Bronchial epithelial cell (primary cell): ENCODE measurements around the gene SLC52A3. TPM values are rescaled to one million over a fixed set of nuclear protein-coding genes. Genes with fewer than 3 reads are reported as not detected.

Source experiments
- DNase-seq: peaks from one replicate; pipeline ENCODE4 v3.0.0-alpha.2; 2010; ENCODE audit warnings: low read depth
- FAIRE-seq: peaks from 2 replicates; lab custom pipeline; 2011; peaks lifted over from hg19 to GRCh38; lab: Jason Lieb, UNC
- H3K27me3 ChIP-seq: 2 replicates; pipeline ENCODE4 v1.5.1; 2011; ENCODE audit warnings: low read length; ENCODE audit not compliant: control insufficient read depth, insufficient read depth
- H3K36me3 ChIP-seq: 2 replicates; pipeline ENCODE4 v1.5.1; 2011; ENCODE audit warnings: low read length; ENCODE audit not compliant: control insufficient read depth, insufficient read depth
- H3K4me3 ChIP-seq: 2 replicates; pipeline ENCODE4 v1.5.1; 2011; ENCODE audit warnings: mild to moderate bottlenecking, low read depth, low read length, control low read depth
- total RNA-seq: library from RNA; depleted of rRNA; stranded (reverse); fragments of >200 nt; gene quantifications from 2 replicates; pipeline ENCODE4 v1.2.1, GENCODE V29; 2014
- TF ChIP-seq, protein P1 (sequence below): IDR thresholded peaks from 2 replicates; pipeline ENCODE4 v1.5.1; 2011; ENCODE audit warnings: mild to moderate bottlenecking, moderate library complexity, low read length, control low read depth, inconsistent platforms; ENCODE audit not compliant: insufficient read depth, severe bottlenecking

Gene SLC52A3
- total RNA-seq, 1 donor from 2014 or later, result 0.53 TPM

DNA sequence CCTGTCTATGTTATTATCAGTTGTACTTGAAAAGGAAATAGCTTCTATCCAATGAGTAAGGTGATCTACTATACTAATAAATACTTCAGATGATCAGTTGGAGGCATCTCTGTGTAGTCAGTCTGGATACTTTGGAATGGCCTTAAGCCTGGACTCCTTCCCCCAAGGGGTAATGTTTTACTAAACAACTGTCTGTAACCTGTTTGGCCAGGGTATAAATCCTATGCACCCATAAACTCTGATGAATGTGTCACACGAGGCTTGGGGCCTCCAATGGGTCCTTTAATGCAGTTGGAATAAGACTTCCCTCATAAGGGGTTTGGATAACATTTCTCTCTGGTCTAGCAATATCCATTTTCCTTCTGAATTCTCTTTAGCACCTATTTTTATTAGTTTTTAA, 19.5 kb upstream of the SLC52A3 start:
- no peaks in the 10 kb centered on the region for H3K27me3 ChIP-seq
- FAIRE-seq, result no peak
- no peak for DNase-seq
- TF ChIP-seq, protein P1, sequence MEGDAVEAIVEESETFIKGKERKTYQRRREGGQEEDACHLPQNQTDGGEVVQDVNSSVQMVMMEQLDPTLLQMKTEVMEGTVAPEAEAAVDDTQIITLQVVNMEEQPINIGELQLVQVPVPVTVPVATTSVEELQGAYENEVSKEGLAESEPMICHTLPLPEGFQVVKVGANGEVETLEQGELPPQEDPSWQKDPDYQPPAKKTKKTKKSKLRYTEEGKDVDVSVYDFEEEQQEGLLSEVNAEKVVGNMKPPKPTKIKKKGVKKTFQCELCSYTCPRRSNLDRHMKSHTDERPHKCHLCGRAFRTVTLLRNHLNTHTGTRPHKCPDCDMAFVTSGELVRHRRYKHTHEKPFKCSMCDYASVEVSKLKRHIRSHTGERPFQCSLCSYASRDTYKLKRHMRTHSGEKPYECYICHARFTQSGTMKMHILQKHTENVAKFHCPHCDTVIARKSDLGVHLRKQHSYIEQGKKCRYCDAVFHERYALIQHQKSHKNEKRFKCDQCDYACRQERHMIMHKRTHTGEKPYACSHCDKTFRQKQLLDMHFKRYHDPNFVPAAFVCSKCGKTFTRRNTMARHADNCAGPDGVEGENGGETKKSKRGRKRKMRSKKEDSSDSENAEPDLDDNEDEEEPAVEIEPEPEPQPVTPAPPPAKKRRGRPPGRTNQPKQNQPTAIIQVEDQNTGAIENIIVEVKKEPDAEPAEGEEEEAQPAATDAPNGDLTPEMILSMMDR, result no peak
- H3K4me3 ChIP-seq, result no peak overlapping the region
- H3K36me3 ChIP-seq, result no peaks in the 10 kb centered on the region

DNA sequence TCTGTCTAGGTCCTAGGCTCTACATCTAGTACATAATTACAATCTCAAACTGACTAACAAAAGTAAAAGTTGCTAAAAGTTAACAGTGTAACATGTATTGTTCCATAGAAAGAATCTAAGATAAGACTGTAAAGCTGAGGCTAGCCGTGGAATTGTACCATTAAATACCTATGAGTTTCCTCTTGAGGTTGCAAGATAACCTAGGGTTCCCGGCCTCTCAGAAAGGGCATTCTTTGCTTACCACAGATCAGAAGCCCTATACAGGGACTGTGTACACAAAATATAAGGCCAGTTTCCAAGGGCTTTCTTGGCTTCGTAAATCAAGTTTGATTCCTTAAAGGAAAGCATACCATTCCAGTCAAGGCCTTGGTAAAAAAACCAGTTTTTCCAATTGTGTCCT, 11.5 kb upstream of the SLC52A3 start:
- no peak for FAIRE-seq
- Histone ChIP-seq H3K27me3 (no peaks in the 10 kb centered on the region), H3K4me3 (no peak overlapping the region), H3K36me3 (no peaks in the 10 kb centered on the region)
- DNase-seq, result no peak
- TF ChIP-seq, protein P1, result no peak

DNA sequence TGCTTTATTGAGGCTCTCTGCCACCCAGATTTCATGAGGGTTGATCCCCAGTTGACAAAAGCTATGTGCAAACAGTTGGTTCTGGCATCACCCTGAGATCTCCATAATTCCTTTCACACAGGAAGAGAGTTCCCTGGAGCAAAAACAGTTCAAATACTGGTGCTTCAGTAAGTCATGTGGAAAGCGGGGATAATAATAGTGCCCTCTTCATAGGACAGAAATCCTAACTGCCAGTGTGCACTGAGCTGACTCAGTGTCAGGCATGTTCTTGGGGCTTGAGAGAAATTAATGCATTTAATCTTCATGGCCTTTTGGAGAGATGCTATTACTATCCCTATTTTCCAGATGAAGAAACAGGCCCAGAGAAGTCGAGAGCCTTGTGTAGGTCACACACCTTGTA, 7.9 kb upstream of the SLC52A3 start:
- FAIRE-seq (no peak), DNase-seq (no peak)
- Histone ChIP-seq H3K36me3 (no peaks in the 10 kb centered on the region), H3K27me3 (no peaks in the 10 kb centered on the region), H3K4me3 (no peak overlapping the region)
- TF ChIP-seq, protein P1, result no peak

DNA sequence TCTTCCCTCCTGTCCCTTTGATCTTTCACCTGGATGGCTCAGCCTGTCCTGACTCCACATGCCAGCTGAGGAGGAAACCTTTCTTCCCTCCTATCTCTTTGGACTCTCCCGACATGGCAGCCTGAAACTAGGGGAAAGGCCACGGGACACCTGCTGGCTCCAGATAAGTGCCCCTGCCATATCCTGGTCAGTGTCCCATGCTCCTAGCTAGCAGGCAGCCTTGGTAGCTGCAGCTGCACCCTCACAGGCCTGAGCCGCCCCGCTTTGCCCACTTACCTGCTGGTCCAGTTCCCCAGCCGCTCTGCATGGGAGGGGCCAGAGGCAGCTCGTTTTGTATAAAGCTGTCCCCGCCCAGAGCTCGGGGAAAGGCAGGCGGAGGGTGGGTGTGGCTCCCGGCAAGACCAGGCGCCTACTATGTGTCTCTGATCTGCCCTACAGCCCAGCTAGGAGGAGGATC, 7.4 kb upstream of the SLC52A3 start:
- no peak overlapping the region for H3K4me3 ChIP-seq
- TF ChIP-seq, protein P1, result no peak
- peak; percentile 6 for DNase-seq
- no peaks in the 10 kb centered on the region for H3K27me3 ChIP-seq
- no peaks in the 10 kb centered on the region for H3K36me3 ChIP-seq
- FAIRE-seq, result no peak

DNA sequence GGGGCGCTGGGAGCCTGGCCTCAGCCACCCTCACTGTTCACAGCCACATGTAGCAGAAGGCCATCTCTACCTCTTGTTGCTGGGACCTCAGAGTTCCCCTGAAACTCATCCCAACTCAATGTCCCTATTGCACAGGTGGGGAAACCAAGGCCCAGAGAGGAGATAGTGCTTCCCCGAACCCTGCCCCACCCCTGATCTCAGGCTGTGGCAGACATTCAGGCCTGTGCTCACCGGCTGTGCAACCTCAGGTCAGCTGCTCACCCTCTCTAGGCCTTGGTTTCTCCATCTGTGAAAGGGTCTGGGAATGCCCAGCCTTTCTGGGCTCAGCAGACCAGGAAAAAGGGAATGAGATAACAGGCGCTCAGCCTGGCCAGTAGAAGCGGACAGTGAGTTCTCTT, 6.4 kb upstream of the SLC52A3 start:
- Histone ChIP-seq H3K4me3 (no peak overlapping the region), H3K36me3 (no peaks in the 10 kb centered on the region), H3K27me3 (no peaks in the 10 kb centered on the region)
- no peak for DNase-seq
- TF ChIP-seq, protein P1, result no peak
- peak; percentile 13 for FAIRE-seq

DNA sequence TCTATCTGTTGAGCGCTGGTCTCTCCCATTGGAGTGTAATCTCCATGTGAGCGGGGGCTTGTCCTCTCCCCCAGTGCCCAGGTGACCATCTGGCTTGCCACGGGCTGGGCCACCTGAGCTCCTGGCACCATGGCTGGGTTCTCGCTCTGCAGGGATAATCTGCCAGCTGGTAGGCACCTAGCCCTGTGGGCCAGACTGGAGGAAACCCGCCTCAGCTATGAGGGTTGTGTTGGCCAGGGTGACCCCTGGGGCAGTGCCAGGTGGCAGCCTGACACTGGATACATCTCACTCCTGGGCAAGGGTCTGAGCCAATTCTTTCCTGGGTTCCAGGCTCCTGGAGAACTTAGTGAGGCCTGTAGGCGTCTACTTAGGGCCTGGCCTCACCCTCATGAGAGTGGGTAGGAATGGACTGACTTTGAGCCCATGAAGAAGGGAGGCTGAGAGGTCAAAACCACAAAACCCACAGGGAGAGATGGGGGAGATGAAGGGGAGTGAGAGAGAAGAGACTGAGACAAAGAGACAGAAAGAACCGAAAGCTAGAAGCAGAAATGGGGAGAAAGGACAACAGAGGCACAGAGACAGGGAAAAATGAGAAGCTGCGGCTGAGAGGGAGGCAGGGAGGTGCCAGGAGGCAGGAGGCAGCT, 5.8 kb upstream of the SLC52A3 start:
- Histone ChIP-seq H3K4me3 (no peak overlapping the region), H3K27me3 (no peaks in the 10 kb centered on the region), H3K36me3 (no peaks in the 10 kb centered on the region)
- FAIRE-seq (no peak), DNase-seq (no peak)
- TF ChIP-seq, protein P1, result no peak
